GM12891 (cell line): ENCODE measurements around the gene PXDN.
"Not testable (repeated sequence)": the region's sequence is repeated elsewhere in the genome, so short reads cannot be mapped to it uniquely, and the experiment has no call there.

Experiments used
- DNase-seq: peaks from one replicate; pipeline ENCODE4 v3.0.0; 2011; ENCODE audit warnings: low spot score; ENCODE audit not compliant: insufficient read length
- FAIRE-seq: peaks from 2 replicates; lab custom pipeline; 2011; peaks lifted over from hg19 to GRCh38; lab: Jason Lieb, UNC
- PAX5 ChIP-seq: IDR thresholded peaks from 2 replicates; pipeline ENCODE4 v1.6.1; 2011; ENCODE audit warnings: low read length, moderate library complexity, mild to moderate bottlenecking; ENCODE audit not compliant: insufficient read depth, severe bottlenecking
- POLR2A ChIP-seq: IDR thresholded peaks from 2 replicates; pipeline ENCODE4 v1.6.1; 2011; ENCODE audit warnings: low read depth, low read length, control low read depth
- POLR2AphosphoS5 ChIP-seq: IDR thresholded peaks from 2 replicates; pipeline ENCODE4 v1.6.1; 2011; ENCODE audit warnings: low read depth, low read length, control low read depth
- POU2F2 ChIP-seq: IDR thresholded peaks from 2 replicates; pipeline ENCODE4 v1.6.1; 2011; ENCODE audit warnings: low read depth, mild to moderate bottlenecking, control low read depth, low read length, moderate library complexity
- SPI1 ChIP-seq: IDR thresholded peaks from 2 replicates; pipeline ENCODE4 v1.6.1; 2011; ENCODE audit warnings: low read depth, low read length, control low read depth
- TAF1 ChIP-seq: IDR thresholded peaks from 2 replicates; pipeline ENCODE4 v1.6.1; 2011; ENCODE audit warnings: low read depth, low read length, control low read depth

PXDN gene

GRCh38 chr2:1727101-1727771, 17.1 kb downstream of the PXDN start:
- no peak for FAIRE-seq
- TF ChIP-seq SPI1 (no peak), POLR2A (no peak), POU2F2 (no peak), POLR2AphosphoS5 (no peak)
- DNase-seq = no peak

- no peak for TF ChIP-seq POU2F2
- TF ChIP-seq POLR2A = no peak
- TF ChIP-seq POLR2AphosphoS5 = no peak
- no peak for TF ChIP-seq SPI1
- no peak for TF ChIP-seq TAF1
- DNase-seq = no peak
Observed at GRCh38 chr2:1726558-1726957, 17.8 kb downstream of the PXDN start.

GRCh38 chr2:1724351-1724750, 20.0 kb downstream of the PXDN start:
- not testable (repeated sequence) for FAIRE-seq, DNase-seq

More at GRCh38 chr2:1726558-1726957, 17.8 kb downstream of the PXDN start:
- FAIRE-seq = no peak

- FAIRE-seq = no peak
Observed at GRCh38 chr2:1723397-1724042, 20.8 kb downstream of the PXDN start.

GRCh38 chr2:1722692-1723091, 21.6 kb downstream of the PXDN start:
- FAIRE-seq (peak; percentile 62), DNase-seq (no peak)
- no peak for TF ChIP-seq TAF1
- TF ChIP-seq POU2F2 = no peak
- TF ChIP-seq SPI1 = no peak
- TF ChIP-seq PAX5 = no peak
- TF ChIP-seq POLR2A = no peak
- no peak for TF ChIP-seq POLR2AphosphoS5

More at GRCh38 chr2:1723397-1724042, 20.8 kb downstream of the PXDN start:
- DNase-seq = no peak
- TF ChIP-seq POLR2A (no peak), TAF1 (no peak), SPI1 (no peak), PAX5 (no peak), POU2F2 (no peak), POLR2AphosphoS5 (no peak)

- TF ChIP-seq PAX5 = no peak
- no peak for TF ChIP-seq POLR2A
- TF ChIP-seq POLR2AphosphoS5 = no peak
- no peak for TF ChIP-seq TAF1
- TF ChIP-seq SPI1 = no peak
- TF ChIP-seq POU2F2 = no peak
- no peak for FAIRE-seq
- DNase-seq = no peak
Observed at GRCh38 chr2:1721706-1722646, 22.3 kb downstream of the PXDN start.

GRCh38 chr2:1718339-1719220, 25.7 kb downstream of the PXDN start:
- FAIRE-seq = peak; percentile 28
- TF ChIP-seq POLR2AphosphoS5 (no peak), POU2F2 (no peak), SPI1 (no peak), TAF1 (no peak), PAX5 (no peak), POLR2A (no peak)
- DNase-seq = no peak

GRCh38 chr2:1717113-1717512, 27.2 kb downstream of the PXDN start:
- TF ChIP-seq POU2F2 (no peak), PAX5 (no peak), POLR2A (no peak), SPI1 (no peak), TAF1 (no peak), POLR2AphosphoS5 (no peak)
- no peak for DNase-seq
- FAIRE-seq = no peak

- no peak for FAIRE-seq
- TF ChIP-seq TAF1 (no peak), SPI1 (no peak), POLR2A (no peak), PAX5 (no peak), POLR2AphosphoS5 (no peak), POU2F2 (no peak)
- no peak for DNase-seq
Observed at GRCh38 chr2:1716441-1716840, 27.9 kb downstream of the PXDN start.

GRCh38 chr2:1716014-1716305, 28.4 kb downstream of the PXDN start:
- not testable (repeated sequence) for FAIRE-seq, DNase-seq
